Caco-2 (cell line): Measurements from ENCODE around the gene SH2D2A. TPM values are rescaled to one million over a fixed set of nuclear protein-coding genes. Genes with fewer than 3 reads are reported as not detected.

Experiments used
- Bru-seq: library from RNA; stranded (reverse); fragments of 400-500 nt; gene quantifications from one replicate; lab custom pipeline; 2021; lab: Mats Ljungman, UMichigan
- BruChase-seq, 2 experiments: library from RNA; stranded (reverse); fragments of 400-500 nt; gene quantifications; one replicate each; lab custom pipeline; 2021; lab: Mats Ljungman, UMichigan
- BruUV-seq: library from RNA; stranded (reverse); fragments of 400-500 nt; replicated peaks from 2 replicates; lab custom pipeline; 2021; lab: Mats Ljungman, UMichigan
- CTCF ChIA-PET: fragments of 300-600 bp; sonication (Branson Sonifier 250); formaldehyde crosslinking; loops from one replicate; lab custom pipeline; 2022; ENCODE audit warnings: antibody characterized with exemption; lab: Charles Lee
- POLR2A ChIA-PET: fragments of 300-600 bp; sonication (Branson Sonifier 250); formaldehyde crosslinking; loops from one replicate; lab custom pipeline; 2022; ENCODE audit warnings: antibody characterized with exemption; lab: Charles Lee
- DNase-seq, 2 experiments: peaks; one replicate each; pipeline versions ENCODE4 v3.0.0 to v3.0.0-alpha.2; 2020 to 2022
- H3K27me3 ChIP-seq: replicated peaks from 2 replicates; pipeline ENCODE4 v1.6.0; 2011; ENCODE audit warnings: low read length; ENCODE audit not compliant: control insufficient read depth, insufficient read depth
- H3K36me3 ChIP-seq: 2 replicates; pipeline ENCODE4 v1.5.1; 2011; ENCODE audit warnings: low read length; ENCODE audit not compliant: control insufficient read depth, insufficient read depth
- H3K4me1 ChIP-seq: fragments of 250-450 bp; sonication (Bioruptor Pico); 2 replicates; pipeline ENCODE4 v1.5.1; 2020; ENCODE audit warnings: mild to moderate bottlenecking
- H3K4me3 ChIP-seq: 2 replicates; pipeline ENCODE4 v1.5.1; 2011; ENCODE audit warnings: low read depth, mild to moderate bottlenecking, control low read depth, low read length
- H3K9me3 ChIP-seq: fragments of 250-450 bp; sonication (Bioruptor Pico); 2 replicates; pipeline ENCODE4 v1.5.1; 2020; ENCODE audit warnings: mild to moderate bottlenecking, moderate library complexity
- H3K27ac Mint-ChIP-seq: one replicate; pipeline ENCODE4 v1.8.0; 2022; ENCODE audit warnings: mixed read lengths; ENCODE audit not compliant: unreplicated experiment
- H3K27me3 Mint-ChIP-seq: one replicate; pipeline ENCODE4 v1.8.0; 2022; ENCODE audit warnings: mixed read lengths; ENCODE audit not compliant: insufficient read depth, unreplicated experiment
- H3K36me3 Mint-ChIP-seq: one replicate; pipeline ENCODE4 v1.8.0; 2022; ENCODE audit warnings: mild to moderate bottlenecking, mixed read lengths; ENCODE audit not compliant: insufficient read depth, unreplicated experiment
- H3K4me1 Mint-ChIP-seq: one replicate; pipeline ENCODE4 v1.8.0; 2022; ENCODE audit warnings: low read depth, mixed read lengths; ENCODE audit not compliant: unreplicated experiment
- H3K4me3 Mint-ChIP-seq: one replicate; pipeline ENCODE4 v1.8.0; 2022; ENCODE audit warnings: mild to moderate bottlenecking, moderate library complexity, mixed read lengths; ENCODE audit not compliant: unreplicated experiment
- H3K9me3 Mint-ChIP-seq: one replicate; pipeline ENCODE4 v1.8.0; 2022; ENCODE audit warnings: mixed read lengths; ENCODE audit not compliant: unreplicated experiment
- intact Hi-C: fragments of 100-400 bp; cut with micrococcal nuclease; formaldehyde crosslinking; loops from one replicate; pipeline ENCODE4 v1.10.0; 2022; ENCODE audit not compliant: unreplicated experiment
- long read RNA-seq: library from polyadenylated mRNA; stranded (forward); transcript quantifications from one replicate; pipeline ENCODE4 v2.0.0, GENCODE V29; 2022
- total RNA-seq: library from RNA; stranded (reverse); gene quantifications from 2 replicates; pipeline ENCODE4 v1.2.3, GENCODE V29; 2022
- TF ChIP-seq, protein P1 (sequence below), 2 experiments: fragments of 200-600 bp in 1 of 2; IDR thresholded peaks; 1 replicate in 1 of 2; 2 replicates in 1 of 2; pipeline versions ENCODE4 v1.5.1 to v1.8.0; 2011 to 2022; ENCODE audit warnings: antibody characterized with exemption in 1 of 2, control low read depth in 1 of 2, inconsistent platforms in 1 of 2, low read depth in 1 of 2, low read length in 1 of 2, mild to moderate bottlenecking in 1 of 2, moderate library complexity in 1 of 2; ENCODE audit not compliant: insufficient read depth in 1 of 2, severe bottlenecking in 1 of 2, unreplicated experiment in 1 of 2

The SH2D2A gene
- total RNA-seq (5.5 and 6.5 TPM in 2 replicates), Bru-seq, nascent RNA (percentile 48 among the genes with signal in this experiment), BruChase-seq, experiment 1, labeled RNA remaining after a 2-hour chase (percentile 40 among the genes with signal in this experiment), BruChase-seq, experiment 2, labeled RNA remaining after a 6-hour chase (percentile 43 among the genes with signal in this experiment)
- long read RNA-seq, partial matches to known transcripts: 6 of 11 reads
- long read RNA-seq, other reads (novel, unspliced or antisense): 5 of 11 reads

GRCh38 chr1:156816561-156817328 lies at the start of gene SH2D2A:
SH2D2A (minus strand) TSS chr1:156816848; CDS start chr1:156816708, 140 bp downstream.
- POLR2A ChIA-PET: interaction anchor here (0.5 kb wide), 1 partner anchor 113 kb away, joined by 5 read pairs; no protein-coding TSS in a partner anchor
- peaks cover 5% of the 10 kb centered on the region for H3K27me3 Mint-ChIP-seq
- no peak within 1 kb of the TSS for H3K4me3 ChIP-seq
- no peak within 1 kb of the TSS for H3K27ac Mint-ChIP-seq
- H3K4me1 Mint-ChIP-seq: no peaks in the 10 kb centered on the region
- H3K9me3 Mint-ChIP-seq: no peaks in the 10 kb centered on the region
- TF ChIP-seq, protein P1, sequence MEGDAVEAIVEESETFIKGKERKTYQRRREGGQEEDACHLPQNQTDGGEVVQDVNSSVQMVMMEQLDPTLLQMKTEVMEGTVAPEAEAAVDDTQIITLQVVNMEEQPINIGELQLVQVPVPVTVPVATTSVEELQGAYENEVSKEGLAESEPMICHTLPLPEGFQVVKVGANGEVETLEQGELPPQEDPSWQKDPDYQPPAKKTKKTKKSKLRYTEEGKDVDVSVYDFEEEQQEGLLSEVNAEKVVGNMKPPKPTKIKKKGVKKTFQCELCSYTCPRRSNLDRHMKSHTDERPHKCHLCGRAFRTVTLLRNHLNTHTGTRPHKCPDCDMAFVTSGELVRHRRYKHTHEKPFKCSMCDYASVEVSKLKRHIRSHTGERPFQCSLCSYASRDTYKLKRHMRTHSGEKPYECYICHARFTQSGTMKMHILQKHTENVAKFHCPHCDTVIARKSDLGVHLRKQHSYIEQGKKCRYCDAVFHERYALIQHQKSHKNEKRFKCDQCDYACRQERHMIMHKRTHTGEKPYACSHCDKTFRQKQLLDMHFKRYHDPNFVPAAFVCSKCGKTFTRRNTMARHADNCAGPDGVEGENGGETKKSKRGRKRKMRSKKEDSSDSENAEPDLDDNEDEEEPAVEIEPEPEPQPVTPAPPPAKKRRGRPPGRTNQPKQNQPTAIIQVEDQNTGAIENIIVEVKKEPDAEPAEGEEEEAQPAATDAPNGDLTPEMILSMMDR (IDR thresholded peaks at IDR 0.05; ENCODE audit: insufficient read depth in 1 of 2, low read depth in 1 of 2, low read length in 1 of 2, severe bottlenecking in 1 of 2, unreplicated experiment in 1 of 2): no peak
- H3K36me3 Mint-ChIP-seq: no peaks in the 10 kb centered on the region
- no peaks in the 10 kb centered on the region for H3K9me3 ChIP-seq
- no peak within 1 kb of the TSS for H3K4me3 Mint-ChIP-seq
- intact Hi-C loops: no loop called here
- H3K36me3 ChIP-seq: no peaks in the 10 kb centered on the region
- BruUV-seq: no TSS peak
- H3K4me1 ChIP-seq: peaks cover 11% of the 10 kb centered on the region; the same call in 1 of the 2 replicates
- no peaks in the 10 kb centered on the region for H3K27me3 ChIP-seq
- CTCF ChIA-PET: no interaction called here
- no peak for DNase-seq

DNA sequence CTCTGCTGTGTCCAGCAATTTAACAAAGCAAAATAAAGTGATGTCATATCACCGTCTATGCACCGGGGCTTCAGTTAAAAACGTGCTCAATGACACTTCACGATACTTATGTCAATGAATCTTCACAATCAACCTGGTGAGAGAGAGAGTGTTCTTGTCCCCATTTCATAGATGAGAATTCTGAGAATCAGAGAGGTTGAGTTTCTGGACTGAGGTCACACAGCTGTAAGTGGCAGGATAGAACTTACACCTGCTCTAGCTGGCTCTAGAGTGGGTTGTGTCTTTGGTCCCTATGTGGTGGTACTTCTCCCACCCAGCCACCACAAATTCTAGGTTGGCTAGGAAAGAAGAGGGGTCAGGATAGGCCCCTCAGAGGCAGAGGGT lies 49.2 kb upstream of the SH2D2A start:
- no peak overlapping the region for H3K4me3 ChIP-seq

DNA sequence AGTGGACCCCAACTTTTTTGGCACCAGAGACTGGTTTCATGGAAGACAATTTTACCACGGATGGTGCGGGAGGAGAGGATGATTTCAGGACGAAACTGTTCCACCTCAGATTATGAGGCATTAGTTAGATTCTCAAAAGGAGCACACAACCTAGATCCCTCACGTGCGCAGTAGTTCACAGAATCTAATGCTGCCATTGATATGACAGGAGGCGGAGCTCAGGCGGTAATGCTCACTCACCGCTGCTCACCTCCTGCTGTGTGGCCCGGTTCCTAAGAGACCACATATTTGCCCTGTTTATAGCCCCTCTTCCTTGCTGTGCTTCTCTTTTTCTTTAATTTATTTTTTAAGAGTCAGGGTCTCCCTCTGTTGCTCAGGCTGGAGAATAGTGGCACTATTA lies 48.6 kb upstream of the SH2D2A start:
- ChIA-PET CTCF (no interaction called here), POLR2A (no interaction called here)
- H3K4me1 ChIP-seq: peaks cover 22% of the 10 kb centered on the region
- Mint-ChIP-seq H3K27me3 (peaks cover 9% of the 10 kb centered on the region), H3K36me3 (no peaks in the 10 kb centered on the region), H3K4me1 (peaks cover 15% of the 10 kb centered on the region), H3K27ac (no peak overlapping the region), H3K4me3 (no peak overlapping the region), H3K9me3 (no peaks in the 10 kb centered on the region)
- H3K9me3 ChIP-seq: no peaks in the 10 kb centered on the region
- H3K27me3 ChIP-seq: peaks cover 3% of the 10 kb centered on the region
- TF ChIP-seq, protein P1 (IDR thresholded peaks at IDR 0.05; ENCODE audit: insufficient read depth in 1 of 2, low read depth in 1 of 2, low read length in 1 of 2, severe bottlenecking in 1 of 2, unreplicated experiment in 1 of 2): no peak
- H3K36me3 ChIP-seq: no peaks in the 10 kb centered on the region
- intact Hi-C loops: no loop called here
- DNase-seq: no peak
- no TSS peak for BruUV-seq
- H3K4me3 ChIP-seq: no peak overlapping the region

More for the DNA sequence above, 49.2 kb upstream of the SH2D2A start:
- ChIA-PET CTCF (no interaction called here), POLR2A (no interaction called here)
- peaks cover 16% of the 10 kb centered on the region for H3K4me1 ChIP-seq
- peaks cover 3% of the 10 kb centered on the region for H3K27me3 ChIP-seq
- Mint-ChIP-seq H3K27ac (no peak overlapping the region), H3K4me3 (no peak overlapping the region), H3K36me3 (no peaks in the 10 kb centered on the region), H3K27me3 (peaks cover 8% of the 10 kb centered on the region), H3K9me3 (no peaks in the 10 kb centered on the region), H3K4me1 (peaks cover 12% of the 10 kb centered on the region)
- no peak for DNase-seq
- BruUV-seq: no TSS peak
- no peaks in the 10 kb centered on the region for H3K9me3 ChIP-seq
- intact Hi-C loops: no loop called here
- TF ChIP-seq, protein P1 (IDR thresholded peaks at IDR 0.05; ENCODE audit: insufficient read depth in 1 of 2, low read depth in 1 of 2, low read length in 1 of 2, severe bottlenecking in 1 of 2, unreplicated experiment in 1 of 2): no peak
- no peaks in the 10 kb centered on the region for H3K36me3 ChIP-seq
